H9 (cell line): ENCODE results near the gene KDM2A. TPM values are rescaled to one million over a fixed set of nuclear protein-coding genes. Genes with fewer than 3 reads are reported as not detected.

Experiments
- DNase-seq: peaks from one replicate; pipeline ENCODE4 v3.0.0-alpha.2; 2017
- H2AFZ ChIP-seq: one replicate; pipeline ENCODE4 v1.6.1; 2013; ENCODE audit warnings: mild to moderate bottlenecking, low read length, control low read depth, moderate library complexity
- H2AK5ac ChIP-seq: 2 replicates; pipeline ENCODE4 v1.6.1; 2013; ENCODE audit warnings: low read length, control low read depth, mixed read lengths; ENCODE audit not compliant: insufficient read length
- H2BK120ac ChIP-seq: one replicate; pipeline ENCODE4 v1.6.1; 2013; ENCODE audit warnings: low read depth, mild to moderate bottlenecking, low read length, control low read depth, inconsistent platforms; ENCODE audit not compliant: poor library complexity, severe bottlenecking
- H2BK12ac ChIP-seq: 2 replicates; pipeline ENCODE4 v1.6.1; 2013; ENCODE audit warnings: low read length, control low read depth, mixed read lengths, low read depth; ENCODE audit not compliant: insufficient read length
- H2BK15ac ChIP-seq: 2 replicates; pipeline ENCODE4 v1.6.1; 2013; ENCODE audit warnings: low read depth, low read length, control low read depth
- H2BK20ac ChIP-seq: one replicate; pipeline ENCODE4 v1.6.1; 2013; ENCODE audit warnings: low read depth, mild to moderate bottlenecking, low read length, control low read depth, inconsistent platforms; ENCODE audit not compliant: poor library complexity, severe bottlenecking
- H2BK5ac ChIP-seq: 2 replicates; pipeline ENCODE4 v1.6.1; 2013; ENCODE audit warnings: low read length, control low read depth, mixed read lengths; ENCODE audit not compliant: insufficient read length
- H3K14ac ChIP-seq: 2 replicates; pipeline ENCODE4 v1.6.1; 2013; ENCODE audit warnings: low read length, control low read depth; ENCODE audit not compliant: insufficient read depth
- H3K18ac ChIP-seq: 2 replicates; pipeline ENCODE4 v1.6.1; 2013; ENCODE audit warnings: low read depth, mild to moderate bottlenecking, mixed read lengths, low read length, control low read depth; ENCODE audit not compliant: insufficient read length
- H3K23ac ChIP-seq: 2 replicates; pipeline ENCODE4 v1.6.1; 2013; ENCODE audit warnings: low read length, control low read depth, mixed read lengths, low read depth; ENCODE audit not compliant: insufficient read length
- H3K23me2 ChIP-seq: 2 replicates; pipeline ENCODE4 v1.6.1; 2013; ENCODE audit warnings: low read depth, mild to moderate bottlenecking, mixed read lengths, low read length, control low read depth; ENCODE audit not compliant: insufficient read length, poor library complexity, severe bottlenecking
- H3K27ac ChIP-seq: 2 replicates; pipeline ENCODE4 v1.5.1; 2013; ENCODE audit warnings: low read length, control low read depth, mixed read lengths, low read depth; ENCODE audit not compliant: insufficient read length
- H3K27me3 ChIP-seq: 2 replicates; pipeline ENCODE4 v1.6.1; 2013; ENCODE audit warnings: low read length, control low read depth, inconsistent platforms; ENCODE audit not compliant: insufficient read depth
- H3K4ac ChIP-seq: 2 replicates; pipeline ENCODE4 v1.6.1; 2013; ENCODE audit warnings: low read depth, mild to moderate bottlenecking, control low read depth, inconsistent platforms, low read length, moderate library complexity
- H3K4me1 ChIP-seq: 2 replicates; pipeline ENCODE4 v1.6.1; 2013; ENCODE audit warnings: low read length, control low read depth, inconsistent platforms; ENCODE audit not compliant: insufficient read depth
- H3K4me2 ChIP-seq: 2 replicates; pipeline ENCODE4 v1.6.1; 2013; ENCODE audit warnings: low read length, control low read depth, mixed read lengths; ENCODE audit not compliant: insufficient read length, insufficient read depth
- H3K56ac ChIP-seq: 2 replicates; pipeline ENCODE4 v1.6.1; 2013; ENCODE audit warnings: low read depth, mild to moderate bottlenecking, mixed read lengths, low read length, control low read depth; ENCODE audit not compliant: insufficient read length
- H3K79me1 ChIP-seq: 2 replicates; pipeline ENCODE4 v1.6.1; 2013; ENCODE audit warnings: low read depth, mild to moderate bottlenecking, moderate library complexity, low read length, control low read depth, inconsistent platforms; ENCODE audit not compliant: insufficient read depth, poor library complexity, severe bottlenecking
- H3K79me2 ChIP-seq: 2 replicates; pipeline ENCODE4 v1.6.1; 2013; ENCODE audit warnings: low read length, control low read depth, inconsistent platforms; ENCODE audit not compliant: insufficient read depth
- H3K9ac ChIP-seq: 2 replicates; pipeline ENCODE4 v1.6.1; 2013; ENCODE audit warnings: low read length, control low read depth, mixed read lengths; ENCODE audit not compliant: insufficient read length; ENCODE audit errors: extremely low read depth
- H3K9me3 ChIP-seq: one replicate; pipeline ENCODE4 v1.6.1; 2013; ENCODE audit warnings: low read depth, low read length, inconsistent platforms; ENCODE audit not compliant: control insufficient read depth
- H3T11ph ChIP-seq: one replicate; pipeline ENCODE4 v1.6.1; 2013; ENCODE audit warnings: mild to moderate bottlenecking, low read length, control low read depth, inconsistent platforms
- H4K20me1 ChIP-seq: one replicate; pipeline ENCODE4 v1.6.1; 2013; ENCODE audit not compliant: control insufficient read depth, insufficient read length, insufficient read depth
- H4K5ac ChIP-seq: 2 replicates; pipeline ENCODE4 v1.6.1; 2013; ENCODE audit warnings: low read depth, mild to moderate bottlenecking, mixed read lengths, low read length, control low read depth; ENCODE audit not compliant: insufficient read length
- H4K8ac ChIP-seq: replicated peaks from 2 replicates; pipeline ENCODE4 v1.6.1; 2013; ENCODE audit warnings: low read length, control low read depth, mixed read lengths, low read depth; ENCODE audit not compliant: insufficient read length
- H4K91ac ChIP-seq: 2 replicates; pipeline ENCODE4 v1.6.1; 2013; ENCODE audit warnings: low read depth, mild to moderate bottlenecking, moderate library complexity, mixed read lengths, low read length, control low read depth; ENCODE audit not compliant: insufficient read length
- H3K27ac Mint-ChIP-seq, 3 experiments: 2 replicates in 2 of 3; 3 replicates in 1 of 3; pipeline ENCODE4 v1.8.0; 2020 to 2021; ENCODE audit warnings: mixed read lengths in 3 of 3, mild to moderate bottlenecking in 1 of 3, moderate library complexity in 1 of 3
- H3K27me3 Mint-ChIP-seq: 2 replicates; pipeline ENCODE4 v1.8.0; 2021; ENCODE audit warnings: low read depth, mild to moderate bottlenecking, moderate library complexity, mixed read lengths
- H3K36me3 Mint-ChIP-seq, 3 experiments: 2 replicates in 2 of 3; 3 replicates in 1 of 3; pipeline ENCODE4 v1.8.0; 2020 to 2021; ENCODE audit warnings: low read depth in 3 of 3, mixed read lengths in 3 of 3; ENCODE audit not compliant: insufficient read depth in 1 of 3
- H3K4me1 Mint-ChIP-seq, 2 experiments: 2 replicates each; pipeline ENCODE4 v1.8.0; 2020; ENCODE audit warnings: mixed read lengths in 2 of 2
- H3K4me3 Mint-ChIP-seq, 2 experiments: 2 replicates in 1 of 2; 3 replicates in 1 of 2; pipeline ENCODE4 v1.8.0; 2020 to 2021; ENCODE audit warnings: mild to moderate bottlenecking in 2 of 2, mixed read lengths in 2 of 2, moderate library complexity in 1 of 2
- H3K9me3 Mint-ChIP-seq, 2 experiments: 2 replicates in 1 of 2; 3 replicates in 1 of 2; pipeline ENCODE4 v1.8.0; 2020; ENCODE audit warnings: mild to moderate bottlenecking in 2 of 2, mixed read lengths in 2 of 2, moderate library complexity in 1 of 2
- CTCF ChIP-seq: fragments of 200-600 bp; sonication (generic); conservative IDR thresholded peaks from 3 replicates; pipeline ENCODE4 v1.8.0; 2021; ENCODE audit warnings: antibody characterized with exemption, mild to moderate bottlenecking
- WGBS: extraction: QIAGEN DNeasy Blood & Tissue Kit; methylation state at CpG from one replicate; pipeline ENCODE4 v1.1.7; 2013; ENCODE audit warnings: missing lambda C conversion rate, low lambda C conversion rate, mixed read lengths; ENCODE audit not compliant: insufficient read length; ENCODE audit errors: extremely low coverage; 5-methylcytosine and 5-hydroxymethylcytosine counted together
- total RNA-seq: library from RNA; stranded (reverse); gene quantifications from 2 replicates; pipeline ENCODE4 v1.2.1, GENCODE V29; 2021

Gene KDM2A
- total RNA-seq, 1 experiment from 2014 or later, result 85.9 TPM

GRCh38 chr11:67247946-67248550, 129.0 kb downstream of the KDM2A start:
- H2BK120ac ChIP-seq, result no peak overlapping the region
- TF ChIP-seq CTCF, result no peak
- no peak overlapping the region for H3K56ac ChIP-seq
- Mint-ChIP-seq H3K9me3 (no peaks in the 10 kb centered on the region), H3K36me3 (peaks cover 68 to 99% (median 89%) of the 10 kb centered on the region in 3 experiments), H3K27me3 (no peaks in the 10 kb centered on the region), H3K4me1 (peaks cover 0 to 2% of the 10 kb centered on the region in 2 experiments; a peak in 1 of 4 replicates), H3K27ac (no peak overlapping the region), H3K4me3 (no peak overlapping the region)
- no peaks in the 10 kb centered on the region for H3K27me3 ChIP-seq
- no peak overlapping the region for H2BK20ac ChIP-seq
- no peak for DNase-seq
- H3K18ac ChIP-seq, result no peak overlapping the region
- H2BK12ac ChIP-seq, result no peak overlapping the region
- no peak overlapping the region for H2BK5ac ChIP-seq
- no peak overlapping the region for H2AK5ac ChIP-seq
- WGBS, result no CpG with 5 or more reads among the region's 5 CpGs
- H3K23me2 ChIP-seq, result no peaks in the 10 kb centered on the region
- no peak overlapping the region for H3T11ph ChIP-seq
- no peak overlapping the region for H4K5ac ChIP-seq
- no peaks in the 10 kb centered on the region for H4K20me1 ChIP-seq
- H3K9ac ChIP-seq, result no peak overlapping the region
- H4K91ac ChIP-seq, result no peak overlapping the region
- no peak overlapping the region for H3K23ac ChIP-seq
- H3K79me2 ChIP-seq, result no peaks in the 10 kb centered on the region
- no peaks in the 10 kb centered on the region for H3K4me1 ChIP-seq
- H2AFZ ChIP-seq, result no peak overlapping the region
- H3K4ac ChIP-seq, result no peak overlapping the region
- H3K4me2 ChIP-seq, result no peak overlapping the region
- H2BK15ac ChIP-seq, result no peak overlapping the region
- H3K79me1 ChIP-seq, result peaks cover under 1% of the 10 kb centered on the region
- H3K14ac ChIP-seq, result no peak overlapping the region
- no peak overlapping the region for H4K8ac ChIP-seq
- H3K27ac ChIP-seq, result no peak overlapping the region
- no peaks in the 10 kb centered on the region for H3K9me3 ChIP-seq
